CD4-positive, alpha-beta T cell treated with Interleukin-6 at 100 ng/mL for 8 hours (primary cell): ENCODE measurements around the gene RAMP3.
"Not testable (repeated sequence)": the region's sequence is repeated elsewhere in the genome, so short reads cannot be mapped to it uniquely, and the experiment has no call there.

Source experiments
- DNase-seq: peaks from one replicate; pipeline ENCODE4 v3.0.0-alpha.2; 2020; ENCODE audit warnings: mixed read lengths, low spot score

Gene RAMP3

DNA sequence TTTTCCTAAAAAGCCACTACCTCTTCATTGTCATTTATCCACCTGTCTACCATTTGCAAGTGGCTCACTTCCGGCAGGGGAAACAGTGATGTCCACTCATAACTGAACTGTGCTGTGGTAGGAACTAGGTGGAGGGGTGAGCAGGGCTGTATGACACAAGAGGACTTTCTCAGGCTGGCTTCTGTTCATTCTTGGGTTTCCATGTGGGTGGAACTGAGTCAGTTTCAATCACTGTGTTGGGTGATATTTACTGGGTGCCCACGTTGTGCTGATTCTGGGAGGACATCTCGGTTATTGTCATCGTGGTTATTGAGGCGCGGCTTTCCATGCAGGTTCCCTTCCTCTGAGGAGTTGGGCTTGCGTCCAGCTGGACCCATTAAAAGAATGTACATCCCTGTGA lies 38.8 kb downstream of the RAMP3 start:
- DNase-seq: no peak

- no peak for DNase-seq
These were observed 39.9 kb downstream of the RAMP3 start for GRCh38 chr7:45197461-45197860.

GRCh38 chr7:45198986-45199385 lies 41.4 kb downstream of the RAMP3 start:
- no peak for DNase-seq

- DNase-seq: no peak
These were observed 41.9 kb downstream of the RAMP3 start for GRCh38 chr7:45199506-45199905.

DNA sequence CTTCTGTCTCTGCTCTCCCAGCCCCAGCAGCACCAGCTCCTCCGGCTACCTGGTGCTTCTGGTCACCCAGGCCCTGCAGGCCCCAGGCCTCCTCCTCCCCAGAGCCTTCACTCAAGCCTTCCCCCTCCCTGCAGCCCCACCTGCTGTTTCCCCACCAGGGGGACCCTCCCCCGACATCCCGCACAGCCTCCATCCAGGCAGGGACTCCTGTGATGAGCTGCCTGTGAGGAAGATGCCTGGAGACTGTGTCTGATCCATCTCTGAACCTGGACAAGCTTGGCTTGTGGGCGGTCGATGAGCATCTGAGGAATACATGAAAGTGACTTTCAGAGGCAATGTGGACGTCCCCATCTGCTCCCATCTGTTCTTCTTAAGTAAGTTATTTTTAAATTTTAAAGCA lies 45.0 kb downstream of the RAMP3 start:
- no peak for DNase-seq

DNA sequence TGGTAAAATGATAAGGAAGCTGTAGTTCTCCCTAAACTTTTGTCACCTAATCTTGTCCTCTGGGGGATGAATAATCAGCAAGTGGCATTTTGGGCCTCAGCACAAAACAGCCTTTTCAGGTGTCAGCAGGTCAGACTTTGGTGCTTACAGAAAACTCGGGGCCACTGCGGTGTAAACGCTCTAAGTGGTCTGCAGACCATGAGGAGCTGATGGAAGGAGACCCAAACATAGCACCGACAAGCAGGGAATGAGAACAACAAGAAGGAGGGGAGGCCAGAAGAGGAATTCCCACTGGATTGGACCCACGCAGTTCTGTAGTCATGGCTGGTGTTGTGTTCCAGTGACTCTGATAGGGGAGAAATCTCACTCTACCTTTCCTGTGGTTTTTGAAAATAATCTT lies 45.4 kb downstream of the RAMP3 start:
- no peak for DNase-seq

- DNase-seq: no peak
These were observed 45.9 kb downstream of the RAMP3 start for GRCh38 chr7:45203459-45203858.

- DNase-seq: no peak
These were observed 46.4 kb downstream of the RAMP3 start for GRCh38 chr7:45203936-45204445.

DNA sequence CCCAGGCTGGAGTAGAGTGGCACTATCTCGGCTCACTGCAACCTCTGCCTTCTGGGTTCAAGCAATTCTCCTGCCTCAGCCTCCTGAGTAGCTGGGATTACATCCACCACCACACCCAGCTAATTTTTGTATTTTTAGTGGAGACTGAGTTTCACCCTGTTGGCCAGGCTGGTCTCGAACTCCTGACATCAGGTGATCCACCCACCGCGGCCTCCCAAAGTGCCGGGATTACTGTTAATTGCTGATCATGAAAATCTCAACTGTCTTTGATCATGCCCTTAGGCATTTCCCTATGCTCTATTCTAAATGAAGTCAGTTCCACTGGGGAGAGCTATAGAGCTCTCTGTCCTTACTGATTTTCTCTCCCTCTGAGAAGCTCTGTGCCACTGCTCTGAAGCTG lies 48.7 kb downstream of the RAMP3 start:
- DNase-seq: not testable (repeated sequence)

- DNase-seq: not testable (repeated sequence)
These were observed 52.3 kb downstream of the RAMP3 start for GRCh38 chr7:45209909-45210308.

DNA sequence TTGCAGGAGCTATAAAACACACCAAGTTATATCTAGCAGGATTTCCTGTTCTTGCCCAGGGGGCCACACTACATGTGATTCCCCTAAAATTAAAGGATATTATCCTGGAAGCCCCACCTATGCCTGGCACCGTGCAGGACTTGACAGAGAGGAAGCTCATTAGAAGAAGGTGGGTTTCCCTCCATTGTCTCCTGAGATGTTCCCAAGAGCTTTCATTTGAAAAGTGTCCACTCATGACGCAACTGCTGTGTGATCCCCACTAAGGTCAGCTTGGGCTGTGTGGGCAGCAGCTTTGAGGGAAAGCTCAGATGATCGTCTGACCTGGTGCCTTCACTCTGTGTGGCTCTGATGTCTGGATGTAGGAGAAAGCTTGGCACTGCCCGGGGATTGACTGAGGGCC lies 53.5 kb downstream of the RAMP3 start:
- DNase-seq: no peak

GRCh38 chr7:45211958-45212357 lies 54.4 kb downstream of the RAMP3 start:
- no peak for DNase-seq

DNA sequence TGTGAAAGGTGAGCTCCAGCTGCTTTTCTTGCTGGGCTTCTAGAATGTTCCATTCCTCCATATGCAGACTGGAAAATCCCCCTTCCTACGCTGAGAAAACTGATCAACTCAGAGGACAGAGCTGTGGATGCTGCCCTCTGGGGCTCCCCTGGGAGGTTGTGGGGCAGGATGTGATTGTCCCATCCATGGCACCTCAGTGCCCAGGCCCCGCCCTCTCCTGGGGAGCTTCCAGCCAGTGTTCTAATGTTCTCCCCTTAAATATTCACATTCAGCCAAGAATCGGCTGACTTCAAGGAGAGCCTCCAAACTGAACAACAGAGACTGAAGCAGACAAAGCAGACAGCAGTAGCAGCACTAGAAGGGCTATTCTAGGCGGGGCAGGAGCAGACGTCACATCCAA lies 55.0 kb downstream of the RAMP3 start:
- DNase-seq: no peak

- DNase-seq: no peak
These were observed 58.0 kb downstream of the RAMP3 start for GRCh38 chr7:45215601-45216062.

- DNase-seq: no peak
These were observed 58.6 kb downstream of the RAMP3 start for GRCh38 chr7:45216181-45216580.

DNA sequence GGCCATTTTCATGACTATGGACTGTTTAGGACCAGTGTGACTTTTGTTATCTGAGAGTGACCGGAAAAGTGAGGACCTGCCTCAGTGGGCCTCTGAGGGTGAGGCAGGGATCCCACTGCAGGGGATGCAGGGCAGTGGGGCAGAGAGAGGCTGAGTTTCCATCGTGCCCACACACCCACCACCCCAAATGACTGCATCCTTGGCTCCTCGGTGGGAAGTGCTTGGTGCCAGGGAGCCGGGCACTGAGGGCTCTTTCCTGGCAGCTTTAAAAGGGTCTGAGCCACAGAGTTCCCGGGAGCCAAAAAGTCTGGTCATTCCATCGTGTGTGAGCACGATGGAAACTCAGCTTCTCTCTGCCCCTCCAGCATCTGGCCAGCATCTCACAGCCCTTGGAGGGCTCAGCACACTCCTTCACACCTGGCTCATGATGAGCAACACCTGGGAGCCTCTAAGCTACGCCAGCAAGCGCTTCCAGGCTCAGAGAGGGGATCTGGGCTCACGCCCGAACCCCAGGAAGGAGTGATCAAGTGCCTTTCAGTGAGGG lies 59.1 kb downstream of the RAMP3 start:
- DNase-seq: no peak

- no peak for DNase-seq
These were observed 59.8 kb downstream of the RAMP3 start for GRCh38 chr7:45217358-45217757.

DNA sequence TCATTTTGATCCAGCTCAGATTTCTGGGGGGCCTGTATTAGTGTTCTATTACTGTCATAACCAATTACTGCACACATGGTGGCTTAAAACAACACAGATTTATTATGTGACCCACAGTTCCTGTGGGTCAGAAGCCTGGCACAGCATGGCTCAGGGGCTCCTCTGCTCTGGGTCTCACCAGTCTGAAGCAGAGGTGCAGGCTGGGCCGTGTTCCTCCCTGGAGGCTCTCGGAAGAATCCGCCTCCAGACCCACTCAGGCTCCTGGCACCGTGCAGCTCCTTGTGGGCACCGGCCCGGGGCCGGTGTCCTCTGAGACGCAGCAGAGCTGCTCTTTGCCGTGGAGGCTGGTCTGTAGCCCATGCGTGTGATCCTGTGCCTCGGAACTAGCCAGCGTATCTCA lies 61.5 kb downstream of the RAMP3 start:
- DNase-seq: no peak

DNA sequence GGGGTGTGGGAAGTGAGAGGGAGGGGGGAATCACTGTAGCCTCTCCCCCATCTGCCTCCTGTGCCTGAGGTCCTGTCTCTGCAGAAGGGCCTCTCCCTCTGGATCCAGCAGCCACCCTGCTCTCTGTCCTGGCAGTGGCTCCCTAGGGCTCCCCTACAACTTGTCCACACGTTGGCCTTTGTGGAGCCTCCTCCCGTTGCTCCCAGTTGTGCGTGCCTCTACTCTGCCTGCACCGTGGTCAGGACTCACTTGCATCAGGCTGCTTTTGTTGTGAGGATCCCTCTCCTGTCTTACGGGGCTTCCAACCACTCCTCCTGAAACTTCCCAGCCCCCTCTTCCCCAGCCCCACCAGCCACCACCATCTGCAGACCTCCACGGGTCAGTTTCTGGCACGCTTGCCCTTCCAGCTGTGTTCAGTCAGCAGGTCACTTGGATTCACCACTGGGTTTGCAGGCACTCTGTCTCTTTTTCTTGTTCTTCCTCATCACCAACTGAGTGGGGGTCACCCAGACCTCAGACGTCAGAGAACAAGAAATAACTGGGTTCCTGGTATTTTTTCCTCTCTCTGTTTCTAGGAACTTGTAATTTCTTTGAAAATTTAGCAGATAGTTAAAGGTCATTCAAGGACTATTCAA lies 62.3 kb downstream of the RAMP3 start:
- DNase-seq: no peak

- no peak for DNase-seq
These were observed 63.4 kb downstream of the RAMP3 start for GRCh38 chr7:45220846-45221618.

GRCh38 chr7:45221896-45222604 lies 64.5 kb downstream of the RAMP3 start:
- DNase-seq: no peak

DNA sequence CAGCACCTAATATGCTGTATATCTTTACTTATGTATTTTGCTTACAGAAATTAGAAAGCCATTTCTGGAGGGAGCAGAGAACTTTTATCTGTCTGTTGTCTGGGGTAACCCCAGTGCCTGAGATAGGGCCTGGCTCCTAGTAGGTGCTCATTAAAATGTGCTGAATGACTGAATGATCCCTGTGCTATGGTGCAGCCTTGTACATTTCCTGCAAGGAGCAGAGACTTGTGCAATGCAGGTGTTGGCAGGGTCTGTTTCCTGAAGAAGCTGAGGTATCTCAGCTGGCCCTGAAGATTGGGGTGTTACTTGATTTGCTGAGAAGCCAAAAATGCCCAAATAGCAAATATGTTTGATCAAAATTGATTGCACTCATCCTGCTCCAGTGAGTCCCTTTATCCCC lies 65.5 kb downstream of the RAMP3 start:
- DNase-seq: no peak
